MM.1S (cell line): ENCODE data around the gene NLRP11.
"Not testable (repeated sequence)": the region's sequence is repeated elsewhere in the genome, so short reads cannot be mapped to it uniquely, and the experiment has no call there.

Experiments
- DNase-seq: peaks from one replicate; pipeline ENCODE4 v3.0.0-alpha.2; 2015
- H2AFZ ChIP-seq: fragments of 300-600 bp; sonication (generic); 2 replicates; pipeline ENCODE4 v1.6.0; 2016; ENCODE audit warnings: antibody characterized with exemption, low read length
- H3F3A ChIP-seq: fragments of 300-600 bp; sonication (generic); 2 replicates; pipeline ENCODE4 v1.6.1; 2016; ENCODE audit warnings: mild to moderate bottlenecking, antibody characterized with exemption, low read length, moderate library complexity, mixed read lengths; ENCODE audit not compliant: insufficient read depth
- H3K27ac ChIP-seq: fragments of 300-600 bp; sonication (generic); 2 replicates; pipeline ENCODE4 v1.5.1; 2016; ENCODE audit warnings: mild to moderate bottlenecking, low read length
- H3K27me3 ChIP-seq: fragments of 300-600 bp; sonication (generic); replicated peaks from 2 replicates; pipeline ENCODE4 v1.6.0; 2016; ENCODE audit warnings: low read length; ENCODE audit not compliant: insufficient read depth
- H3K36me3 ChIP-seq: fragments of 300-600 bp; sonication (generic); replicated peaks from 2 replicates; pipeline ENCODE4 v1.6.1; 2016; ENCODE audit warnings: mild to moderate bottlenecking, low read length, mixed read lengths; ENCODE audit not compliant: insufficient read depth
- H3K4me1 ChIP-seq: fragments of 300-600 bp; sonication (generic); 2 replicates; pipeline ENCODE4 v1.6.1; 2016; ENCODE audit warnings: low read length, mixed read lengths
- H3K4me2 ChIP-seq: fragments of 300-600 bp; sonication (generic); 2 replicates; pipeline ENCODE4 v1.6.0; 2016; ENCODE audit warnings: low read depth, low read length
- H3K4me3 ChIP-seq: fragments of 300-600 bp; sonication (generic); 2 replicates; pipeline ENCODE4 v1.5.1; 2016; ENCODE audit warnings: low read length, mixed read lengths
- H3K79me2 ChIP-seq: fragments of 300-600 bp; sonication (generic); 2 replicates; pipeline ENCODE4 v1.6.1; 2016; ENCODE audit warnings: mixed run types, low read length, mixed read lengths
- H3K9ac ChIP-seq: fragments of 300-600 bp; sonication (generic); 2 replicates; pipeline ENCODE4 v1.6.1; 2016; ENCODE audit warnings: low read length, mixed read lengths
- H3K9me2 ChIP-seq: fragments of 300-600 bp; sonication (generic); replicated peaks from 2 replicates; pipeline ENCODE4 v1.6.1; 2016; ENCODE audit warnings: mild to moderate bottlenecking, low read length, mixed read lengths; ENCODE audit not compliant: insufficient read depth
- H3K9me3 ChIP-seq: fragments of 300-600 bp; sonication (generic); replicated peaks from 2 replicates; pipeline ENCODE4 v1.6.1; 2016; ENCODE audit warnings: mild to moderate bottlenecking, low read length, mixed read lengths; ENCODE audit not compliant: insufficient read depth
- H4K20me1 ChIP-seq: fragments of 300-600 bp; sonication (generic); 2 replicates; pipeline ENCODE4 v1.6.1; 2016; ENCODE audit warnings: mild to moderate bottlenecking, low read length, moderate library complexity, mixed read lengths; ENCODE audit not compliant: insufficient read depth
- EZH2 ChIP-seq: fragments of 300-600 bp; sonication (generic); optimal IDR thresholded peaks from 2 replicates; pipeline ENCODE3; 2017; ENCODE audit warnings: low read depth, mild to moderate bottlenecking, antibody characterized with exemption, low read length, mixed read lengths
- EZH2phosphoT487 ChIP-seq: fragments of 300-600 bp; sonication (generic); IDR thresholded peaks from 2 replicates; pipeline ENCODE4 v1.6.1; 2018; ENCODE audit warnings: antibody characterized with exemption, low read length
- TF ChIP-seq, protein P1 (sequence below): fragments of 300-600 bp; sonication (generic); IDR thresholded peaks from 2 replicates; pipeline ENCODE4 v1.5.1; 2016; ENCODE audit warnings: antibody characterized with exemption, low read length, mixed read lengths

The NLRP11 gene

DNA sequence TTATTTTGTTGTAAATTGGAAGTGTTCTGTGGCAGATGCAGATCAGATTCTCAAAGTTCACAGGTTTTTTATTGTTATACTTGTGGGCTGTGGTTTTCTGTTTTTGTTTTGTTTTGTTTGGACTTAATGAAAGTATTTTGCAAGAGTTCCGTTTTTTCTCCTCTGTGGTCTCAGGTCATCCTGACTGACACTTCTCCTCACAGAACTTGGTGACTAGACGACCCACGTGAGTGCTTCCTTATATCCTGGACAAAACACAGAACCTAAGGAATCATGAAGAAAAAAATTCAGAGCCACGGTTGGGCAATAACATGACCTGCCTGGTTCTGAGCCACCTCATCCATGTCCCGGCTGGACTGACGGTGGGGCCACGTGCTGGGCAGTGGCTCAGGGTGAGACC lies 65.3 kb downstream of the NLRP11 start:
- Histone ChIP-seq H3F3A (no peaks in the 10 kb centered on the region), H3K4me3 (no peak overlapping the region), H3K27me3 (peaks cover 69% of the 10 kb centered on the region), H3K9me3 (no peaks in the 10 kb centered on the region), H3K9me2 (no peaks in the 10 kb centered on the region), H4K20me1 (no peaks in the 10 kb centered on the region), H3K79me2 (no peaks in the 10 kb centered on the region), H3K27ac (no peak overlapping the region), H2AFZ (no peak overlapping the region), H3K36me3 (no peaks in the 10 kb centered on the region), H3K4me1 (no peaks in the 10 kb centered on the region), H3K4me2 (no peak overlapping the region), H3K9ac (no peak overlapping the region)
- DNase-seq, result peak; percentile 33
- TF ChIP-seq, protein P1, sequence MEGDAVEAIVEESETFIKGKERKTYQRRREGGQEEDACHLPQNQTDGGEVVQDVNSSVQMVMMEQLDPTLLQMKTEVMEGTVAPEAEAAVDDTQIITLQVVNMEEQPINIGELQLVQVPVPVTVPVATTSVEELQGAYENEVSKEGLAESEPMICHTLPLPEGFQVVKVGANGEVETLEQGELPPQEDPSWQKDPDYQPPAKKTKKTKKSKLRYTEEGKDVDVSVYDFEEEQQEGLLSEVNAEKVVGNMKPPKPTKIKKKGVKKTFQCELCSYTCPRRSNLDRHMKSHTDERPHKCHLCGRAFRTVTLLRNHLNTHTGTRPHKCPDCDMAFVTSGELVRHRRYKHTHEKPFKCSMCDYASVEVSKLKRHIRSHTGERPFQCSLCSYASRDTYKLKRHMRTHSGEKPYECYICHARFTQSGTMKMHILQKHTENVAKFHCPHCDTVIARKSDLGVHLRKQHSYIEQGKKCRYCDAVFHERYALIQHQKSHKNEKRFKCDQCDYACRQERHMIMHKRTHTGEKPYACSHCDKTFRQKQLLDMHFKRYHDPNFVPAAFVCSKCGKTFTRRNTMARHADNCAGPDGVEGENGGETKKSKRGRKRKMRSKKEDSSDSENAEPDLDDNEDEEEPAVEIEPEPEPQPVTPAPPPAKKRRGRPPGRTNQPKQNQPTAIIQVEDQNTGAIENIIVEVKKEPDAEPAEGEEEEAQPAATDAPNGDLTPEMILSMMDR, result no peak
- TF ChIP-seq EZH2phosphoT487 (no peak), EZH2 (no peak)

DNA sequence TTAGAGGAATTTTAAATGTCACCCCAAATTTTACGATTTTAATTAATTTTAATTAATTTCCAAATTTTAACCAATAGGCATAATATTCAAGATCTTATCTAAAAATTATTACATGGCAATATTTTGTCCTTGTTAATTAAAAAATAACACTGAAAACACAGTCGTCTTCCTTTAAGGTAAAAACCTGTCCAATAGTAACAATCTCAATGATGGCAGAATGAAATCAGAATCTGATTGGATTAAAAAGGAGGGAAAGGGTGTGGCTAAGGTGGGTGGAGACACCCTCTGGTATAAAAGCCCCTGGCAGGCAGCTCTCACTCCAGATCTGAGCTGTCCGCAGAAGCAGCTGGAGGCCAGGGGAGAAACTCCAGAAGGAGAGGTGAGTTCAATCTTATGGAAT lies 73.0 kb downstream of the NLRP11 start, which contains the start of gene RFPL4A:
Gene RFPL4A (plus strand): TSS at position 301 of the 400 bp plus-strand sequence. CDS start 2,704 bp downstream, outside the sequence.
- H3K27me3 ChIP-seq, result peaks cover 49% of the 10 kb centered on the region
- not testable (repeated sequence) for H3F3A ChIP-seq, H4K20me1 ChIP-seq, H3K9ac ChIP-seq, H3K36me3 ChIP-seq, DNase-seq, H3K9me3 ChIP-seq, H3K4me1 ChIP-seq, H3K79me2 ChIP-seq, H2AFZ ChIP-seq, H3K27ac ChIP-seq, H3K9me2 ChIP-seq, H3K4me3 ChIP-seq
- H3K4me2 ChIP-seq, result peak within 1 kb of the TSS; percentile 37; the same call in 1 of the 2 replicates

DNA sequence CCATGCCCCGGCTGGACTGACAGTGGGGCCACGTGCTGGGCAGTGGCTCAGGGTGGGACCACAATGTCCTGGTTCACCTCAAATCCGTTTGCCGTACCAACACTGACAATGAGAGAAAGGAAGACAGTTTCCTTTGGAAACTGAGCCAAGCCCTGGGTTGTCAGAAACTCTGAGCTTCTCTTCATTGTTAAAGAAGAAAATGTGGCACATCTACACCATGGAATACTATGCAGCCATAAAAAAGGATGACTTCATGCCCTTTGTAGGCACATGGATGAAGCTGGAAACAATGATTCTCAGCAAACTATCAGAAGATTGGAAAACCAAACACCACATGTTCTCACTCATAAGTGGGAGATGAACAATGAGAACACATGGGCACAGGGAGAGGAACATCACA lies 75.0 kb downstream of the NLRP11 start:
- H3K27ac ChIP-seq, H3K36me3 ChIP-seq, H4K20me1 ChIP-seq, H3K9me3 ChIP-seq, DNase-seq, H3K79me2 ChIP-seq, H2AFZ ChIP-seq, H3K4me3 ChIP-seq, H3K9ac ChIP-seq, H3F3A ChIP-seq, H3K9me2 ChIP-seq, H3K4me1 ChIP-seq, H3K4me2 ChIP-seq: not testable (repeated sequence)
- H3K27me3 ChIP-seq, result peaks cover 69% of the 10 kb centered on the region

DNA sequence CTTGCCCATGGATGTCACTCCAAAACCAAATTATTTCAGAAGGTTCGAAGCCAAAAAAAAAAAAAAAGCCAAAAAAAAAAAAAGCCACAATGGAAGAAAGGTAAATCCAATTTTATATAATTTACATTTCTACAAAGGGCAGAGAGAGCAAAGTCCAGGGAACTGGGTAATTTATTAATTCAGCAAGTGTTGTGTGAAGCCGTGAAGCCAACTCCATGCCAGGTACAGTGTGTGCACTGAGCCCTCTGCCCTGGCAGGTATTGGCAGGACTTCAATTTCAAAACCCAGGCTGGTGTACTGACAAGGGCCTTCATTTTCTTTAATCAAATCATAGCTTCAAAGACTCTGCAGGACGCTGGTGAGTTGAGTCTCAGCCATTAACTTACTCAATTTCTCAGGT lies 78.4 kb downstream of the NLRP11 start:
- no peak overlapping the region for H3K4me3 ChIP-seq
- DNase-seq, result no peak
- H4K20me1 ChIP-seq, result no peaks in the 10 kb centered on the region
- no peaks in the 10 kb centered on the region for H3F3A ChIP-seq
- H3K36me3 ChIP-seq, result no peaks in the 10 kb centered on the region
- no peak overlapping the region for H3K9ac ChIP-seq
- no peaks in the 10 kb centered on the region for H3K9me2 ChIP-seq
- H3K79me2 ChIP-seq, result no peaks in the 10 kb centered on the region
- H3K27me3 ChIP-seq, result peaks cover 84% of the 10 kb centered on the region
- H3K27ac ChIP-seq, result no peak overlapping the region
- H3K9me3 ChIP-seq, result no peaks in the 10 kb centered on the region
- no peak overlapping the region for H3K4me2 ChIP-seq
- TF ChIP-seq EZH2 (no peak), EZH2phosphoT487 (no peak)
- TF ChIP-seq, protein P1, result no peak
- H2AFZ ChIP-seq, result no peak overlapping the region
- no peaks in the 10 kb centered on the region for H3K4me1 ChIP-seq
